ENCODE measurements around the gene JAG2.

The JAG2 gene

GRCh38 chr14:105149146-105149781, 19.3 kb downstream of the JAG2 start:
- no peak for DNase-seq

DNA sequence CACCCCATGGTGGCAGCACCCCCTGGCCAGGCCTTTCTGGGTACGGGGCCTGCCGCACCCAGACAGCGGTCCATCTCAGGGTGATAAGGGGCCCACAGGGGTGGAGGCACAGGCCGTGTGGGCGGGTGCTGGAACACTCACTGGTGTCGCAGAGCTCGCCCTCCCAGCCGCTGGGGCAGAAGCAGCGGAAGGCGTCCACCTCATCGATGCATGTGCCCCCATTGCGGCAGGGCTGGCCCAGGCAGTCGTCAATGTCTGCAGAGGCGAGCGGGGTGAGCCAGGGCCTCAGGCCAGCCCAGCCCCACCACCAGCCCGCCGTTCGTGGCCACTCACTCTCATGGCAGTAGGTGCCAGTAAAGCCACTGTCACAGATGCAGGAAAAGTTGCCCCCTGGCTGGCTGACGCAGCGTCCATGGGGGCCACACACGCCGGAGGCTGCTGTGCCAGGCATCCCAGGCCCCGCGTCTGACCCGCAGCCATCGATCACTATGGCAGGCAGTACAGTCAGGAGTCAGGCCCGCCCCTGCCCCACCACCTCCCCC, 19.9 kb downstream of the JAG2 start:
- DNase-seq = no peak

DNA sequence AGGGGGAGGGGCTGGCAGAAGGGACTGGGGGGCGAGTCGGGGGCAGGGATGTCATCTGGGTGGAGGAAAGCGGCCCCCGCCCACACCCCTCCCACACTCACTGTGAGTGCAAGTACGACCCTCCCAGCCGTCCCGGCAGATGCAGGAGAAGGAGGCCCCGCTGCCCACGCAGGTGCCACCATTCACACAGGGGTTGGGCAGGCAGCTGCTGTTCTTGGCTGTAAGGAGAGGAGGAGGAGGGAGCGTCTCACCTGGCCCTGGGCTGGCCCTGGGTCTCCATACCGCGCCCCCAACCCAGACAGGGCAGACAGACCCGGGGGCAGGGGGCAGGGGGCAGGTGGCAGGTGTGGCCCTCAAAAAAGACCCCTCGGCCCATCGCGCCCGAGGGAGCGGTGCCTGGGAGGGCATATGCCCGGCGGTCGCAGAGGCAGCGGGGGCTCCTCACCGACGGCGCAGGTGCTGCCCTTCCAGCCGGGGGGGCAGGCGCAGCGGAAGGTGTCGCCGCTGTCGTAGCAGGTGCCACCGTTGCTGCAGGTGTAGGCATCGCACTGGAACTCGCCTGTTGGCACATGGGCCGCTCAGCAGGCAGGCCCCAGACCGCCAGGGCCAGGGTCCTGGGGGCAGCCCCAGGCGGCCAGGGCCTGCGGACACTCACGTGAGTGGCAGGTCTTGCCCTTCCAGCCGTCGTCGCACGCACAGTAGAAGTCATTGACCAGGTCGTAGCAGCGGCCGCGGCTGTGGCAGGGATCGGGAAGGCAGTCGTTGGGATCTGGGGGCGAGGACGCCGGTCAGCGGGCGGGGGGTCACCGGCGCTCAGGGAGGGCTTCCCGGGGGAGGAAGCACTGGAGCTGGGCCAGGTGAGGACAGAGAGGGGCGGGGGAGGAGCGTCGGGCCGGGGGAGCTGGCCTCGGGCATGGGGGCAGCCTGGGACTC, 20.6 kb downstream of the JAG2 start:
- DNase-seq = no peak

DNA sequence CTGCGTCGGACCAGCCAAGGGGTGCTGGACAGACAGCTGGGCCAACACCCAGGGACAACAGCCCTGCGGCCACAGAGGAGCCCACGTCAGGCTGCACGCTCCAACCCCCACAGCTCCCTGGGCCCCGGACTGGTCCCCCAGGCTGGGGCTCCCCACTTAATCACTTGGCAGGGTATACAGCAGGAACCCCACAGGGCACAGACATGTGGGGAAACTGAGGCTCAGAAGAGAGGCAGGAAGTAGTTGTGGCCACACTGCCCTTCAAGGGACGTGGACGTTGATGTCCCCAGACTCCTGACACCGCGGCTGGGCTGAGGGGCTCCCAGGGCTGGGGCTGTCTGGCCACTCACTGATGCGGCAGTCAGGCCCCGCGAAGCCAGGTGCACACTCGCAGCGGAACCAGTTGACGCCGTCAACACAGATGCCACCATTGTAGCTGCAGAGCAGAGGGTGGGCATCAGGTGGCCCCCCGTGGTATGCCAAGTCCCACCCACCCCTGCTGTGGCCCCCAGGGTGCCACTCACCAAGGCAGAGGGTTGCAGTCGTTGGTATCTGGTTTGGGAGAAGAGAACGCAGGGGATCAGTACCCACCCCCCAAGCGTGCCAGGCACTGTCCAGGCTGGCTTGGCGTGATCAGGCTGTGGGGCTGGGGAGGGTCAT, 21.5 kb downstream of the JAG2 start:
- no peak for DNase-seq

DNA sequence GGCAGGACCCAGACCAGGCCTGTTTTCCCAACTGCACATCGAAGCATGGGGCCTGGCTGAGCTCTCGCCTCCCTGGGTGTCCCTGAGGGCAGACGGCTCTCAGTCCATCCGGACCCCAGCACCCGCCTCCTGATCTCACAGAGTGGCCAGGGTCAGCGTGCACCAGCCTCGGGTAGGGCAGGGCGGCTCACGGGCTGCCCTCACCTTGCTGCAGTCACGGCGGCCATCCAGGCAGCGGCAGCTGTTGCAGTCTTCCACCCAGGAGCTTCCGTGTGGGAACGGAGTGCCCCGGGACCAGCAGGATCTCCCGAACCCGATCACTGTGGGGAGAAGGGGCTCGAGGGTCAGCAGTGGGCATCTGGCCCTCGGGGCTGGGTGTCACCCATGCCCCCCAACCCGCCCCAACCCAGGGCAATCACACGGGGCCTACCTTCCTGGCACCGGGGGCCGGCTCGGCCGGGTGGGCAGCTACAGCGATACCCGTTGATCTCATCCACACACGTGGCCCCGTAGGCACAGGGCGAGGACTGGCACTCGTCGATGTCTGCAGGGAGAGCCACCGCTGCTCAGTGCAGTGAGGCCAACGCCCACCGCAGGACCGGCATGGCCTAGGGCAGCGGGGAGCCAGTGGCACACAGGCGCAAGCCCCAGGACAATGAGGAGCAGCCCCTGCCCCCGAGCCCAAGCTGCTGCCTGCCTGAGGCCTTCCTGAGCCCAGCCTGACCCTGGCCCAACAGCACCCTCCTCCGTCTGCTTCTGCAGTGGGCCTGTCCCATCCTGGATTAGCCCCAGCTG, 22.2 kb downstream of the JAG2 start:
- no peak for DNase-seq

DNA sequence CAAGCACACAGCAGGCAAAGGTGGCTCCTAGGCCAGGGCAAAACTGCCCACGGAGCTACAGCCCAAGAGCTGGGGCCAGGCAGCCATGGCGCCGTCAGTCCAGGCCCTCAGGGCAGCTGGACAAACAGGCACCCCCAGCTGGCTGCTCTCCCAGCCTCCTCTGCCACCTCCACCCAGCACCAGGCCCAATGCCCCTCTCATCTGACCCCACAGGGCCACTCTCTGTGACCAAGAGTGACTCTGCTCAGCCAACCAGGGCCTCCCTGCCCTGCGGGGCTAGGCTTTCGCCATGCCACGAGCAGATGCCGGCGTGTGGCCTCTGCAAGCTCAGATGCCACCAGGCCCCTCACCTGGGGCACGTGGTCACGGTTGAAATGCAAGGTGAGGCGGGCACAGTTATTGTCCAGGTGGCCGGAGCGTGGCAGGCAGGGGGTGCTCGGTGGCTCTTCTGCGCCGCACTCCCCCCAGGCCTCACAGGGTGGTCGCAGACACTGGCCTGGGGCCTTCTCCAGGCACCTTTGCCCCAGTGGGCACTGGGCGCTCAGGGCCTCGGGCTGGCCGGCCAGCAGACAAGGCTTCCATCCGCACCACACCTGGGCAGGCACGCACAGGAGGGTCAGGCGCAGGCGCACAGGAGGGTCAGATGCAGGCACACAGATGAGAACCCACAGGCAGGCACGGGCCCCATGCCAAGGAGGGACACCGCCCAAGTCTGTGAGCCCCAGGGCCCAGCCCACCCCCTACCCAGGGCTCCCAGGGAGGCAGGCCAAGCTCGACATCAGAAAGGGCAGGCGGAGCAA, 23.0 kb downstream of the JAG2 start:
- DNase-seq = no peak

DNA sequence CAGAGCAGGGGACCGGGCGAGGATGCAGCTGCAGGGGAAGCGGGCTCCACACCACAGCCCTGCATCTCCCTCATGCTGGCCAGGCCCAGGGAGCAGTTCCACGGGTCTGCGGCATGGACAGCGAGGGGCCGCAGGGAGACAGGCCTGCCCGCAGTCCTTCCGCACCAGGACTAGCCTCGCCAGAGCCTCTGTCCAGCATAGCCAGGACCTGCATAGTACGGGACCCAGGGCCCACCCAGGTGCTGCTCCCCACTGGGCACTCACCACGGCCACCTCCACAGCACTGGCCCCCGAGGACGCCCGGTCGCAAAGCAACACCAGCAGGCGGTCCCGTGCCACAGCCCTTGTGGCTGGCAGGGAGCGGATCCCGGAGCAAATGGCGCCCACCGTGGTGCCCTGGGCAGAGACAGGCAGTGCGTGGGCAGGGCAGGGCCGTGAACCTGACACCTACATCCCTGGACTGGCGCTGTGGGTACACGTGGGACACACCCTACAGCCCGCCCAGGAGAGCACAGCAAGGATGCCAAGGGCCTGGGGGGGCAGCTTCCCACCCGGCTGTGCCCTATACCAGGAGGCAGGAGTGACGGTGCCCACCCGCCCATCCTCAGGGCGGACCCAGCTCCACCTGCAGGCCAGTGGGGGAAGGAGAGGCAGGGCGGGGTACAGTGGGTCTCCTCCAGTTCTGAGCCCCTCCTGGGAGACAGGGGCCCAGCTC, 23.8 kb downstream of the JAG2 start:
- DNase-seq = no peak

- no peak for DNase-seq
Measured at GRCh38 chr14:105144026-105144665, 24.4 kb downstream of the JAG2 start.

DNA sequence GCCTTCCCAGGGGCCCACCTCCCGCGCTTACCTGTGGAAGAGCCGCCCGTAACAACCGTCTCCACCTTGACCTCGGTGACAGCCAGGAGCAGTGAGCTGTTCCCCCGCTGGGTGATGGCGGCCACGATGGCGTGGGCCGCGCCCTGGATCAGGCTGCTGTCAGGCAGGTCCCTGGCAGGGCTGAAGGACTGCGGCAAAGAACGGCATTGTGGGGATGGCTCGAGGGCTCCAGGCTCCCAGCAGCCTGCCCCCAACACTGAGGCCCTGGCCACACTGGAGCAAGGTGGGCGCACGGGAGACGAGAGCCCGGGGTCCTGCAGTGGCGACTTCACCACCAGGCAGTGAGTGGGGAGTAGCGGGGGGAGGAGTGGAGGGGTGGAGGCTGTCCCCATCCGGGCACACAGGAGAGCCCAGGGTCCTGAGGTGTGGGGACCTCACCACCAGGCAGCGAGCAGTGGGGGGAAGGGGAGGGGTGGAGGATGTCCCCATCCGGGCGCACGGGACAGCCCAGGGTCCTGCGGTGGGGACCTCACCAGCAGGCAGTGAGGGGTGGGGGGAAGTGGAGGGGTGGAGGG, 25.0 kb downstream of the JAG2 start:
- no peak for DNase-seq

GRCh38 chr14:105142651-105143450, 25.7 kb downstream of the JAG2 start:
- DNase-seq = no peak

DNA sequence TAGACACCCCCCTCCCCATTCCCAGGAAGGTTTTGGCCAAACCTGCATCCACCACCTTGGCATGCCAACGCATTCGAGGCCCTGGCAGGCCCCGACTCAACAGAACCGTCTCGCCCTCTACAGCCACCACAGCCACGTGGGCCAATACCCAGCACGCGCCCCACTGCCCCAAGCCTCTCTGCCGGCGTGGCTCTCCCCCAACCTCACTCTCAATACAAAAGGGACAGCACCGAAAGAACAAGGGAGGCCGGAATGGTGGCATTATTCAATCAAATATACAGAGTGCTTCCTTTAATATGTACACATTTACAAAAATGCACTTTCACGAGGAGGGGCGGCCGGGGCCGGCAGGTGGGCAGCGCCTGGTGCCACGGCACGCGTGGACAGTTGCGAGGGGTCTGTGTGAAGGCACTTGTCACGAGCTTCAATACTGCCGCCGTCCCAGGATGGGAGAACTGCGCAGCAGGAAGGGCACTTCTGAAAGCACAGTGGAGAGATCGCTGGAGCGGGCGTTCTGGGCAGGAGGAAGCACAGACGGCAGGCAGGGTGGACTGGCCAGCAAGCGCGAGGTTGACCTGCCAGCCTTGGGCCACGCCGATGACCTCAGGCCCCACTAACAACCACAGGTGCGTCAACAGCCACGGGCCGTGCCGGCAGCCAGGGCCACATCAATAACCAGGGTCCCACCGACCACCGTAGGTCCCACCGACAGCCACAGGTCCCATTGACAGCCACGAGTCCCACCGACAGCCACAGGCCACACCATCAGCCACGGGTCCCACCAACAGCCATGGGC, 26.9 kb downstream of the JAG2 start:
- no peak for DNase-seq

- DNase-seq = no peak
Measured at GRCh38 chr14:105141026-105141425, 27.6 kb downstream of the JAG2 start.

DNA sequence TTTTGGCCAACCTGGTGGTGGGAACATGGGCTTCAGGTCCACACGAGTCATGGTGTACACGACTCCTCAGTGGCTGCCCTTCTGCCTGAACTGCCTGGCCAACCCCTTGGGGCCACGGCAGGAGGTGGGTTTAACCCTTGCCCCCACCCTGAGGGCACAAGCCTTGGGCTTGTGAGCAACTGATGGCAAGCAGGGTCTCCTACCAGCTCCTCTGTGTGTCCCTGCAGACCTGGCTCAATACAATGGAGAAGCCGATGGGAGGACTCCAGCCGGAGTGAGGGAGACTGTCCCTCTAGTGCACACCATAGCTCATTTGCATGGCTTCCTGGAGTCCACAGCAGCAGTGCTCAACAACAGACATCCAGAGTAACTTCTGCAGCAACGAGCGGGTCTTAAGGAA, 28.0 kb downstream of the JAG2 start:
- DNase-seq = no peak

DNA sequence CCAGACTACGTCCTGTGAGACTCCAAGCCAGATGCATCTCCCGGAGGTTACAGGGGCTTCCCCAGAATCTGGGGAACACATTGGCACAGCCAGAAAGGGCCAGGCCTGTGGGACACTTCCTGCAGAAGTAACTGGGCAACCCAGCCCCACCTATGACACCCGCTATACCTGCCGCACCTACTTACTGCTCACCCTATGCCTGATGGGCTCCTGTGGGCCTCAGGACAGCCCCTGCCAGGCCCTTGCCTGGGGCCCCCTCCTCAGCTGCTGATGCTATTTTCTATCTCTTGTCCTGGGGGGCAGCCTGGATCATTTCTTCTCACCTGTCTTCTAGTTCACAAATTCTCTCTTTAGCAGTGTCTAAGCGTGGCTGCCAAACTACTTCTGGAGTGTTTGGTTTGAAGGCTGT, 28.7 kb downstream of the JAG2 start:
- no peak for DNase-seq

DNA sequence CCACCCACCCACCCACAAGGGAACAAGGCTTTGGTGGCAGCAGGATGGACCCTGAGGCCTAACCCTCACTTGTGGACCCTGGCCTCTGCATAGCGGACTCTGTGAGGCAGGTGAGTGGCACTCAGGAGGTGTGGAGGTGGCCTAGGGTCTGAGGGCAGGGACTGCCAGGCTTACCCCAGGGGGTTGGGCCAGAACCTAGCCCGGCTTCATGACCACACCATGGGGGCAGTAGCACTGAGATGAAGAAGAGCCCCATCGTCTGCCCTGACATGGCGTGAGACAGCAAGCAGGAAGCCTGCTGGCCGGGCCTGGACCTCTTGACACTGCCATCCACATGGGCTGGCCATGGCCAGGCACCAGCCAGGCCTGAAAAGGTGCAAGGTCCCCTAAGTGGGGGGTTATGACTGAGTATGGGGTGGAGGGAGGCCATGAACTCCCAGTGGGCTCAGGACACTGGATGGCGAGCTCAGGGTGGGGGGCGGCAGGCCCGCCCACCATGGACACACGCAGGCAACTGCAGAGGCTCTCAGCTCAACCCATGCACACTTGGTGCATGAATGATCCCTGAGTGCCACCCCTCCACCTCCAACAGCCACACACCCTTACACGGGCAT, 29.3 kb downstream of the JAG2 start:
- DNase-seq = no peak

DNA sequence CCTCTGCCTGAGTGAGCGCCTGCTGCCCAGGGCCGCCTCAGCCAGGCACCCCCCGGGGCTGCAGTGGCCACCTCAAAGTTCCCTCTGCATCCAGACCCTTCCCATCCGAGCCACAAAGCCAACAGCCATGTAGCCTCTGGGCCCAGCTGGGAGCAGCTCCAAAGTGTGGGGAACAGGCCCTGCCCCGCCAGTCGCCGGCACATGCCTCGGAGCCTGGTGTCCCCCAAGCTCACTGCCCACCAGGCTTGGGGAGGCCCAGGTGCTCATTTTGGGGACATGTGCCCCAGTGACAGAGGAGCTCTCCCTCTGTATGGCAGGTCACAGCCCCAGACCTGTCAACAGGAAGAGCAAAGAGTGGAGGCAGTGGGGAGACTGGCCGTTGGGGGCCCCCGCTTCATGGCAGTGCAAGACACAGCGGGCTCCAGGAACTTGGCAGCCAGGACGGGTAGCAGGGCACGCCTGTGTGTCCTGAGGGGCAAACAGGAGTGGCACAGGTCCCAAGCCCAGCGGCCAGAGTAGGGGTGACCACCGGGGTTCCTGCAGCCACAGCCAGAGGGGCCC, 29.9 kb downstream of the JAG2 start:
- DNase-seq = no peak

- no peak for DNase-seq
Measured at GRCh38 chr14:105138021-105138541, 30.5 kb downstream of the JAG2 start.

Data from SHP77 treated with DMSO at 0.1 percent for 48 hours (cell line).